ENCODE results near the gene KCNS3. TPM values are rescaled to one million over a fixed set of nuclear protein-coding genes. Genes with fewer than 3 reads are reported as not detected.

Gene KCNS3
- total and polyA plus RNA-seq, 9 of the 15 experiments (the other 6 are each of a cell fraction or from before 2014, with no cell fraction given), result 0.01 to 0.75 (median 0.25) TPM

DNA sequence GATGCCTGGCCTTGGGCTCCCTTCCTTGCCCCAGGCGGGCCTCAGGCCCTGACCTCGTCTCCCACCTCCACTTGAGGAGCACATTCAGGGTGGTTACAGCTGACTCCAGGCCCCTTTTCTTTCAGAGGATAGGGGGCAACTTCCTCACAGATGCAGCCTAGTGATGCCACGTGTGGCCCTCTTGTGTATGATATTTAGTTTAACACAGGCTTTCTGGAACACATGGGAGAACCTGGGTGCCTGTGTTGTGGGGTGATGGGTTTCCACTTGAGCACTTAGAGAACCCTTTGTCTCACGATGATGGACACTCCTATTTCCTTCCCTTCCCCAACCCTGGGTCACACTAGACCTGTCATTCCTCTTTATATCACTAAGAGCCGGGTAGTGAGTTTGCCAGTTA is 6.8 kb upstream of the KCNS3 start (continued):
- TF ChIP-seq, protein P1, sequence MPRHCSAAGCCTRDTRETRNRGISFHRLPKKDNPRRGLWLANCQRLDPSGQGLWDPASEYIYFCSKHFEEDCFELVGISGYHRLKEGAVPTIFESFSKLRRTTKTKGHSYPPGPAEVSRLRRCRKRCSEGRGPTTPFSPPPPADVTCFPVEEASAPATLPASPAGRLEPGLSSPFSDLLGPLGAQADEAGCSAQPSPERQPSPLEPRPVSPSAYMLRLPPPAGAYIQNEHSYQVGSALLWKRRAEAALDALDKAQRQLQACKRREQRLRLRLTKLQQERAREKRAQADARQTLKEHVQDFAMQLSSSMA (CRISPR knock-in tag; IDR thresholded peaks at IDR 0.05), result no peak
- TF ChIP-seq TARDBP (IDR thresholded peaks at IDR 0.05) (no peak), CCNT2 (IDR thresholded peaks at IDR 0.05; ENCODE audit: borderline replicate concordance, extremely low read depth, insufficient read length, low read depth, low read length) (no peak), HMG20B (CRISPR knock-in tag; IDR thresholded peaks at IDR 0.05) (no peak)

DNA sequence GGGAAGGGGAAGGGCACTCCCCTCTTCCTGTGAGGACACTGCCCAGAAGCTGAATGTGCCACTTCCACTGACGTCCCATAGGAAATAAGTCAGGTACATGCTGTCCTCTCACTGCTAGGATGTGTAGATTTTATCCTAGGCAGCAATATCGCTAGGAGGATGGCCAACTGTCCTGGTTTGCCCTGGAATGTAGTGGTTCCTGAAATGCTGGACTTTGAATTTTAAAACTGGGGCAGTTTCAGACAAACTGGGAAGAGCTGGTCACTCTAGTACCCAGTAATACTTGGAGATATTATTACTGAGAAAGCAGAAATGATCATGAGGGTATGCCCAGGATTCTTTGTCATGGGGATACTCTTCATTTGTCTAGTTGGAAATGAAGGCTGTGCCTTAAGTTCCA is 5.4 kb upstream of the KCNS3 start:
- Histone ChIP-seq H3K79me2 (ENCODE audit: control insufficient read depth, insufficient read depth, low read length) (no peaks in the 10 kb centered on the region), H3K4me3 (no peak overlapping the region), H2AFZ (ENCODE audit: low read depth, low read length) (no peak overlapping the region), H3K4me2 (ENCODE audit: insufficient read depth, low read length) (no peak overlapping the region), H3K27ac (ENCODE audit: extremely low read depth, low read depth, low read length) (no peak overlapping the region), H3K9me3 (replicated peaks; ENCODE audit: control insufficient read depth, insufficient read depth, low read depth, low read length) (no peaks in the 10 kb centered on the region), H3K9me1 (ENCODE audit: control insufficient read depth, insufficient read depth, low read length) (peaks cover 3% of the 10 kb centered on the region), H3K4me1 (replicated peaks in 1 of 2; ENCODE audit: control insufficient read depth in 2 of 2, insufficient read depth in 2 of 2, low read length in 2 of 2) (peaks cover 5% of the 10 kb centered on the region in 2 experiments; a peak in 2 of 5 replicates), H3K27me3 (ENCODE audit: control insufficient read depth in 2 of 2, insufficient read depth in 2 of 2, low read length in 2 of 2) (peaks cover 17 to 25% of the 10 kb centered on the region in 2 experiments), H4K20me1 (replicated peaks; ENCODE audit: control insufficient read depth, insufficient read depth, low read length) (no peaks in the 10 kb centered on the region), H3K36me3 (ENCODE audit: control insufficient read depth, insufficient read depth, low read length) (no peaks in the 10 kb centered on the region), H3K9ac (ENCODE audit: insufficient read depth in 1 of 2, low read depth in 2 of 2, low read length in 2 of 2) (no peak overlapping the region)
- DNase-seq (ENCODE audit: extremely low read depth in 1 of 4, low spot score in 3 of 4) (no peak), FAIRE-seq (no peak), ATAC-seq (no peak)
- in situ Hi-C loops (cut with MboI), result no loop called here
- intact Hi-C loops (cut with micrococcal nuclease), result no loop called here
- BruUV-seq (replicated peaks), result no TSS peak
- TF ChIP-seq BRD9 (IDR thresholded peaks at IDR 0.05; ENCODE audit: low read depth, partially characterized antibody), result no peak
- TF ChIP-seq, protein P2, sequence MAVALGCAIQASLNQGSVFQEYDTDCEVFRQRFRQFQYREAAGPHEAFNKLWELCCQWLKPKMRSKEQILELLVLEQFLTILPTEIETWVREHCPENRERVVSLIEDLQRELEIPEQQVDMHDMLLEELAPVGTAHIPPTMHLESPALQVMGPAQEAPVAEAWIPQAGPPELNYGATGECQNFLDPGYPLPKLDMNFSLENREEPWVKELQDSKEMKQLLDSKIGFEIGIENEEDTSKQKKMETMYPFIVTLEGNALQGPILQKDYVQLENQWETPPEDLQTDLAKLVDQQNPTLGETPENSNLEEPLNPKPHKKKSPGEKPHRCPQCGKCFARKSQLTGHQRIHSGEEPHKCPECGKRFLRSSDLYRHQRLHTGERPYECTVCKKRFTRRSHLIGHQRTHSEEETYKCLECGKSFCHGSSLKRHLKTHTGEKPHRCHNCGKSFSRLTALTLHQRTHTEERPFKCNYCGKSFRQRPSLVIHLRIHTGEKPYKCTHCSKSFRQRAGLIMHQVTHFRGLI (CRISPR knock-in tag; IDR thresholded peaks at IDR 0.05), result no peak
- TF ChIP-seq, protein P3, sequence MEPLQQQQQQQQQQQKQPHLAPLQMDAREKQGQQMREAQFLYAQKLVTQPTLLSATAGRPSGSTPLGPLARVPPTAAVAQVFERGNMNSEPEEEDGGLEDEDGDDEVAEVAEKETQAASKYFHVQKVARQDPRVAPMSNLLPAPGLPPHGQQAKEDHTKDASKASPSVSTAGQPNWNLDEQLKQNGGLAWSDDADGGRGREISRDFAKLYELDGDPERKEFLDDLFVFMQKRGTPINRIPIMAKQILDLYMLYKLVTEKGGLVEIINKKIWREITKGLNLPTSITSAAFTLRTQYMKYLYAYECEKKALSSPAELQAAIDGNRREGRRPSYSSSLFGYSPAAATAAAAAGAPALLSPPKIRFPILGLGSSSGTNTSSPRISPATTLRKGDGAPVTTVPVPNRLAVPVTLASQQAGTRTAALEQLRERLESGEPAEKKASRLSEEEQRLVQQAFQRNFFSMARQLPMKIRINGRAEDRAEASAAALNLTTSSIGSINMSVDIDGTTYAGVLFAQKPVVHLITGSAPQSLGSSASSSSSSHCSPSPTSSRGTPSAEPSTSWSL (CRISPR knock-in tag; IDR thresholded peaks at IDR 0.05; ENCODE audit: borderline replicate concordance), result no peak
- TF ChIP-seq, protein P4, sequence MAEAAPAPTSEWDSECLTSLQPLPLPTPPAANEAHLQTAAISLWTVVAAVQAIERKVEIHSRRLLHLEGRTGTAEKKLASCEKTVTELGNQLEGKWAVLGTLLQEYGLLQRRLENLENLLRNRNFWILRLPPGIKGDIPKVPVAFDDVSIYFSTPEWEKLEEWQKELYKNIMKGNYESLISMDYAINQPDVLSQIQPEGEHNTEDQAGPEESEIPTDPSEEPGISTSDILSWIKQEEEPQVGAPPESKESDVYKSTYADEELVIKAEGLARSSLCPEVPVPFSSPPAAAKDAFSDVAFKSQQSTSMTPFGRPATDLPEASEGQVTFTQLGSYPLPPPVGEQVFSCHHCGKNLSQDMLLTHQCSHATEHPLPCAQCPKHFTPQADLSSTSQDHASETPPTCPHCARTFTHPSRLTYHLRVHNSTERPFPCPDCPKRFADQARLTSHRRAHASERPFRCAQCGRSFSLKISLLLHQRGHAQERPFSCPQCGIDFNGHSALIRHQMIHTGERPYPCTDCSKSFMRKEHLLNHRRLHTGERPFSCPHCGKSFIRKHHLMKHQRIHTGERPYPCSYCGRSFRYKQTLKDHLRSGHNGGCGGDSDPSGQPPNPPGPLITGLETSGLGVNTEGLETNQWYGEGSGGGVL (CRISPR knock-in tag; IDR thresholded peaks at IDR 0.05), result no peak
- TF ChIP-seq FOXP1 (CRISPR knock-in tag; IDR thresholded peaks at IDR 0.05), result no peak
- TF ChIP-seq ELF2 (CRISPR knock-in tag; IDR thresholded peaks at IDR 0.05), result no peak
- TF ChIP-seq ZNF695 (CRISPR knock-in tag; IDR thresholded peaks at IDR 0.05), result no peak
- CTCF ChIA-PET (ENCODE audit: low intra/inter-chr PET ratio), result no interaction called here
- POLR2A ChIA-PET, result no interaction called here
- WGBS (ENCODE audit: insufficient coverage, low coverage, missing lambda C conversion rate), result 0% methylated on average over 2 of the region's 2 CpGs
